ENCODE measurements around the gene ABCB10.
"Not testable (repeated sequence)": the region's sequence is repeated elsewhere in the genome, so short reads cannot be mapped to it uniquely, and the experiment has no call there.

Gene ABCB10

DNA sequence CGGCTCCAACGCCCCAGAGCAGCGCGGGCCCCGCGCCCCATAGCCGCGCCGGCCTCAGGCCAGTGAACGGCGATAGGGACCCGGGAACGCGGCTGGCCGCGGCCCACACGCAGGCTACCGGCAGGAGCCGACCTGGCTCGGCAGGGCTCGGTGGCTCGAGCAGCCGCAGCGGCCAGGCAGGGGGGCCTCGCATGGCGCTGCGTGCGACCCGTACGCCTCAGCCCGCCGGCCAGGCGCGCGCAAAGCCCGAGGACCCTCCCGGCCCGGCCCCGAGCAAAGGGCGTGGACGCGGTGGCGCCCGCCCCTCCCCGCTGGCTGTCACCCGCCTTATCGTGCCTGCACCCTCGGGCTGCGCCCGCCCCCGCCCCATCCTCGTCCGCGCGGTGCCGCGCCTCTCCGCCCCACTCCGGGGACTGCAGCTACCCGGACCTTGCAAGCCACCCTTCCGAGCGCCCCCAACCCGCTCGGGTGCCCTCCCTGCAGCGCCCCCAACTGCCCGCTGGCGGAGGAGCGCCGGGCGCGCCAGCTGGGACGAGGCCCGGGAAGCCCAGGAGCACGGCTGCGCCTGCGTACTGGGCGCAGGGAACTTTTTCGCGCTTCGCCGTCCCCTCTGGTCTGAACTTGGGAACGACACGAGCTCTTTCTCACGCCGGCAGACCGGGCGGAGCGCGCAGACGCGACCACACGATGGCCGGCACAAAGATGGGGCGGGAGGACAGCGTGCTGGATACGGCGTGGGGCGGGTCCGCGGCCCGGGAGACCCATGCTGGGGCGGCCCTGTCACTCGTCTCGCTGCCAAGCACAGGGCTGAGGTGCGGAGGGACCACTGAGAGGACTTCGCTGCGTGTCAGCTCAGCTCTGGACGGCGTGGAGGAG lies at the start of gene ABCB10:
Gene ABCB10, minus strand, starts transcription at position 248 of the 876 bp plus-strand sequence. Its CDS starts 55 bp downstream, at position 193.
- peak; percentile 95 for DNase-seq

DNA sequence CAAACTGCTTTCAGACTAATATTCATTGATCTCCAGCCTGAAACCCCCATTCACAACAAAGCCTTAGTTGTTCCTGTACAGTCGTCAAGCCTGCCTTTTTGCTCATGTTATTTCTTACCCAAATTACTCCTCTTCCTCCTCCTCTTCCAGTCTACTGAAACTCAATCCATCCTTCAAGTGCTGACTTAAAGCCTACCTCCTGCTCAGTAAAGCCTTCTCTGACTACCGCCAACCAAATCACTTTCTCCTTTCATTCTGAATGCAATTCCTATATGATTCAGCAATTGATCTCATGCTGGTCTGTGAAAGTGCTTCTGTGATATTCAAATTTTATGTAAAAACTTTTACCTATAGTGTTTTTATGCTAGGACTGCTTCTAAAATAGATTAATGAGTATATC lies 48.9 kb upstream of the ABCB10 start:
- peak; percentile 34 for DNase-seq

DNA sequence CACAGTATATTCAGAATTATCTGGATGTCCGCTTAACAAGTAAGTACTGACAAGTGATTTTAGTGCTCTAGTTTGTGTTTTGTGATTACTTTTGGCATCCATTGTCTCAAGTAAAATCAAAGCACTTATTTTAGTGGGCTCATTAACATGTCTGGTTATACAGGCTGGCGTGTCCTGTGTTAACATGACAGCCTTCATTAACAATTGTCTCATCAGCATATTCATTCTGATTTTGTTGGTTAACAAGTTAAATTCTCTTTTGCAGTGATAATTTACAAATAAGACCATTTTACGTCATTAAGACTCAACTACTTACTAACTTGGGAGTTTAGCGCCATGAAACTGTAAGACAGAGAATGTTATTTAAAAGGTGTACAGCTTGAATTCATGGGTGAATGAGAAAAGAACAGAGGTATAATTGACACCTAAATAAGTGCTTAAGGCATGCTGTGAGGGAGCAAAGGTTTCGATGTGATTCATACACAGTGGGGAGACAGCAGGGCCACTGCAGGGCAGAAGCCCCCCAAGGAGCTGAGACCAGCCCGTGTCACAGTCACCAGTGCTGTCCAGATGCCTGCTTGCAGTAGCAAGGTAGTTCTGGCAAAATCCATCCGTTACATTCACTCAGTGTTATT lies 45.0 kb upstream of the ABCB10 start:
- no peak for DNase-seq

DNA sequence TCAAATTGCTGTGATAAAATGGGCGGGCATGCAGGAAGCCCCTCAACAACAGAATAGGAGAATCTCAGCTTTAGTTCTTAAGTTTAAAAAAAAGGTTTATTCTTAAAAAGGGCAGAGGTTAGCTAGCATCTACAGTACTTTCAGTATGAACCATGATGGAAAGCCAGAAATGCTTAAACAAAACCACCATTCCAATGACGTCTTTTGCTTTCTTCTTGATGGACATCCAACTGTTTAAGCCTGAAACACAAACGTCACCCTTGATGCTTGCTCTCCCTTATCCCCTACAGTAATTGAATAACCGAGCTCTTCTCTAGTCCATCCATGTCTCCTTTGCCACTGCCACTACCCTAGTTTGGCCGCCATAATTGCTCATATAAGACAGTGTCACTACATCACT lies 41.7 kb upstream of the ABCB10 start:
- DNase-seq, result peak; percentile 5

- DNase-seq, result no peak
These were observed 40.9 kb upstream of the ABCB10 start for GRCh38 chr1:229599218-229599954.

DNA sequence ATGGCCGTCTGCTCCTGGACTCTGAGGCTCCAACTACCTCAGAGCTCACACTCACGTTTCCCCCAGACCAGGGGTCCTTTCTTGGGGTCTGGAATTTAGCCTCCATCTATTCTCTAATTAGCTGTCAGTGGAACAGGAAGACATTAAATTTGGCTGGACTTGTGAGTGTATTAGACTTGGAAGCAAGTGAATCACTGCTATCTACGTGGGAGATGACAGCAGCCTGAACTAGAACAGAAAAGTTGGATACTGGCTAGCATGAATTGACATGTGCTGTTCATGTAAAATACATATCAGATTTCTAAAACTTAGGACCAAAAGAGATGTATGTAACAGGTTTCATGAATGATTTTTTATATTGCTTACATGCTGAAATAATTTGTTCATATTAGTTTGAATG lies 39.4 kb upstream of the ABCB10 start:
- no peak for DNase-seq

GRCh38 chr1:229596925-229597699 lies 38.6 kb upstream of the ABCB10 start:
- DNase-seq, result no peak

- not testable (repeated sequence) for DNase-seq
These were observed 37.4 kb upstream of the ABCB10 start for GRCh38 chr1:229595876-229596275.

GRCh38 chr1:229594227-229595008 lies 35.9 kb upstream of the ABCB10 start:
- no peak for DNase-seq

- no peak for DNase-seq
These were observed 35.3 kb upstream of the ABCB10 start for GRCh38 chr1:229593800-229594199.

DNA sequence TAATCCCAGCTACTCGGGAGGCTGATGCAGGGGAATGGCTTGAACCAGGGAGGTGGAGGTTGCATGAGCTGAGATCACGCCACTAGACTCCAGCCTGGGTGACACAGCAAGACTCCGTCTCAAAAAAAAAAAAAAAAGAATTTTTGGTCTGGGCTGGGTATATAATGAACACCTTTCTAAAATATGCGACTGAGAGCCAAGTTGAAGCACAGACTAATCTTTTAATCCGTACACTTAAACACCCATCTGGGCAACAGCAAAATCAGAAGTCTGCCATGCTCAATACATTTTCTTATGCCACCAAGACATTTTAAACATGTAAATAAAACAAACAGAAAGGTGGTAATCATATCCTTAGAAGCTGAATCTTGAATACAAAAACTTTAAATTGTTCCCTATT lies 31.6 kb upstream of the ABCB10 start:
- no peak for DNase-seq

- DNase-seq, result no peak
These were observed 26.8 kb upstream of the ABCB10 start for GRCh38 chr1:229585338-229585737.

- no peak for DNase-seq
These were observed 24.2 kb upstream of the ABCB10 start for GRCh38 chr1:229582715-229583114.

- DNase-seq, result no peak
These were observed 23.6 kb upstream of the ABCB10 start for GRCh38 chr1:229582011-229582694.

- DNase-seq, result no peak
These were observed 23.0 kb upstream of the ABCB10 start for GRCh38 chr1:229581485-229581884.

DNA sequence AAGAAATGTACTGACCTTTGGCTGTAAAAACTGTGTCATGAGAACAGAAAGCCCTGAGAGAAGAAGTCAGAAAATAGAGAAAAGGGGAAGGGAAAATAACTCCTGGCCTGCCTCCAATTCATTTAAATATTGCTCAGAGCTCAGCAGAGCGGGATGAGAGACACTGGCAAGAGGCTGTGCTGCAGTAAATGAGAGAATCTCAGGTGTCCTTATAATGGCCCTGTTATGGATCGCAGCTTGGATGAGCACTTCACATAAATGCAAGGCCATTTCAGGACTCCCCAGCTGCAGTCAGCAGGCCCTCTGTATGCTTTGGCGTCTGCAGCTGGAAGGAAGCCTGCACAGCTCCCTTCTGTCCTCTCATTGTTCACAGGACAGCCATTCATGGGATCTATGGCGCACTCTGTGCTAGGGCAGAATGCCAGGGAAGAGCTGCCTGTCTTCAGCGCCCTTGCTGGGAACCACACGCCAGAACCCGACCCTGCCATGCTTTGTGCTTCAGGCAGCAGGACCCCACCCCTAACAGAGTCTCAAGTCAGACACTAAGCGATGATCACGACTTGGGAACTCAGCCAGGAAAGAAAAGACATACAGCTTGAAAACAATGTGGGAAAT lies 20.7 kb upstream of the ABCB10 start:
- DNase-seq, result no peak

DNA sequence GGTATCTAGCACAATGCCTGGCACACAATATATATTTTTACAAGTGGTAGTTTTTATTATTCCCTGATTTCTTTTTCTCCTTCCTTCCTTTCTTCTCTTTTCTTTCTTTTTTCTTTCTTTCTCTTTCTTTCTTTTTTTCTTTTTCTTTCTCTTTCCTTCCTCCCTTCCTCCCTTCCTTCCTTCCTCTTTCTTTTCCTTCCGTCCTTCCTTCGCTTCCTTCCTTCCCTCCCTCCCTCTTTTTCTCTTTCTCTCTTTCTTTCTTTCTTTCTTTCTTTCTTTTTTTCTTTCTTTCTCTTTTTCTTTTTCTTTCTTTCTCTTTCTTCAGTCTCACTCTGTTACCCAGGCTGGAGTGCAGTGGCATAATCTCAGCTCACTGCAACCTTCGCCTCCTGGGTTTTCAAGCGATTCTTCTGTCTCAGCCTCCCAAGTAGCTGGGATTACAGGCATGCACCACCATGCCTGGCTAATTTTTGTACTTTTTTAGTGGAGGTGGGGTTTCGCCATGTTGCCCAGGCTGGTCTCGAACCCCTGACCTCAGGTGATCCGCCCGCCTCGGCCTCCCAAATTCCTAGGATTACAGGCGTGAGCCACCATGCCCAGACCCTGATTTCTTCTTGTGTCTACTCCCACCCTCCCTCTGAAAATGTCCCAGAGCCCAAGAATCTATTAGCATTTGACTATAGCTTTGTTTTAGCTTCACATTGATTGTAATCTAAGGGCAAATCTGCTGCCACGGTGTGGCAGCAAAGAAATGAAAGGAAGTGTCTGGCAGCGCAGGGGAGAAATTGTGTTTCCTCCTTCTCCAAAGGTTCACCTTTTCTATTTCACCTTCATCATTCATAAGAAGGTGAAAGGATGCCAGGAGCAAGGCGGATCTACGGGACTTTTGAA lies 19.9 kb upstream of the ABCB10 start:
- DNase-seq, result no peak

- DNase-seq, result no peak
These were observed 16.4 kb upstream of the ABCB10 start for GRCh38 chr1:229574679-229575442.

GRCh38 chr1:229572286-229572685 lies 13.8 kb upstream of the ABCB10 start:
- no peak for DNase-seq
